ENCODE measurements around the gene FZR1.

- TF ChIP-seq CTCF (IDR thresholded peaks at IDR 0.05) (no peak), EP300 (IDR thresholded peaks at IDR 0.05) (no peak)
Observed at GRCh38 chr19:3491396-3492119, 14.6 kb upstream of the FZR1 start.

All from ovary (tissue), 3 donors.